Endometrium (tissue), 2 donors: ENCODE measurements around the gene MRPL53.
"Not testable (repeated sequence)": the region's sequence is repeated elsewhere in the genome, so short reads cannot be mapped to it uniquely, and the experiment has no call there.

ENCODE experiments used
- FAIRE-seq: peaks from 2 replicates; lab custom pipeline; 2012; peaks lifted over from hg19 to GRCh38; lab: Jason Lieb, UNC
- donor health status: control.
- donor health status: control.

MRPL53 gene

GRCh38 chr2:74502147-74502719, 29.8 kb upstream of the MRPL53 start:
- no peak for FAIRE-seq

- FAIRE-seq = no peak
Measured at GRCh38 chr2:74501335-74502071, 29.0 kb upstream of the MRPL53 start.

DNA sequence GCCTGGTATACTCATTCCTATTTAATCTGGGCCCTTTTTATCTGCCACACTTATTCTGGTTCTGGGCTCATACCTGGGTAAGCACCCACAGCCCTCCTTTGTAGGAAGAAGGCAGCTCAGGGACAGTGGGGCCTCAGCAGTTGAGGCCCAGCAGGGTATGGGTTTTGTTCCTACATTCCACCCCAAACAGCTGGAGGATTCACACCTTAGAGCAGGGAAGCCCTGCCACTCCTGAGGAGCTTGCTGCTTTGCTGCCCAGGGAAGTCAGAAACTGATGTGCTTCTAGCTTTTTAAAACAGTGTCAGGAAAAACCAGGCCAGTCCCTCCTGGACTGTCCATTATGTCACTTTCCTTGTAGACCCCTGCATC, 28.1 kb upstream of the MRPL53 start:
- no peak for FAIRE-seq

DNA sequence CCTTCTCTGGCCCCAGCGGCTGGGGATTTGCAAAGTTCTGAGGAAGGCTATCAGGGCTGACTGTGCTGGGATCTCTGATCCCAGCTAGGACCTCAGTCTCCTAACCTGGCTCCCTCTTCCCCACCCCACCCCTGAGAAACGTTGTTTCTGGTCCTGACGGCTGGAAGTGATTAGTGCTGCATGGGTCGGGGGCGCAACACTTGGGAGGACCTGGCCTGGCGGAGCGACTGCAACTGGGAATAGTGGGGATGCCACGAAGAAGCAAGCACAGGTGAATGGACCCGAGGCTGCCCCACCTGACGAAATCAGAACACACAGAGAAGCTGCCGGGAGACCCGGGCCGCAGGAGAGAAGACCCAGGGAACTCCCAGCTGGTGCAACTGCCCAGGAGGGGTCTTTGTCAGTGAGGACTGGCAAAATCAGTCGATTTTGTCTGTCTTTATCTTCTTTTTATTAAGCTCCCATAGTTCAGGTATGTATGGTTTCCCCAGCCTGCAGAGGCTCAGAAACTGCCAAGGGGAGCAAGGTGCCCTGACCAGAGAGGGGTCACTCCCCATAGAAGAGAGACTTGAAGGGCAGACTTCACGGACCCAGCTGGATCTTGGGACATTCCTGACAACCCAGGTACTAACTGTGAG, 27.6 kb upstream of the MRPL53 start:
- FAIRE-seq = no peak

DNA sequence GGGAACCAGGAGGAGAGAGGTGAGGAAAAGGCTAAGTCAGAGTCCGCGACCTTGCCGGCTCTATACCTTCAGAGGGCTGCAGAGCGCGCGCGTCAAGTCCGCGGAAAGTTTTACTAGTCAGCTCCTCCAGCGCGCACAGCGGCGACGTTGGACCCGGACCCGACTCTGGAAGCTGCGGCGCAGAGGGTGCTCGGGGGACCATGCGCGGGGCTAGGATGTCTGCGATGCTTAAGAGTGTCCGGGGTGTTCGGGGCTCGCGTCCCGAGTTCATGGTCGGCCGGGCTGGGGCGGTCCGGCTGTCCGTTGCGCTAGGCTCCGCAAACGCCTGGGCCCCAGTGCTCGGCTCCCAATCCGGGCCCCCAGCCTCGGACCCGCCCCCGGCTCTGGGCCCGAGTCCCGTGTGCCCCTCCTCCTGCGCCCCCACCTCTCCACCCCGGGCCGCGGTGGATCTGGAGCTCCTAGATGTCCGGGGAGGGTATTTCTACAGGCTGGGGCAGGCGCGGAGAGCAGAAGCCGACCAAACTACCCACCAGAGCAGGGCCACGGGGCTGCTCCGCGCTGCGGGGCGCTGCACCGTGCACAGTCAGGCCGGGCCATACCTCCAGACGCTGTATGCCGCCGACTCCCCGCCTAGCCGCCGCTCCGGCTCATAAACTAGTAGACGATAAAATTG, 26.9 kb upstream of the MRPL53 start, which contains the start of gene LBX2:
Gene LBX2 (minus strand): TSS at position 337 of the 673 bp plus-strand sequence. CDS start 66 bp downstream, at position 271.
- no peak for FAIRE-seq

DNA sequence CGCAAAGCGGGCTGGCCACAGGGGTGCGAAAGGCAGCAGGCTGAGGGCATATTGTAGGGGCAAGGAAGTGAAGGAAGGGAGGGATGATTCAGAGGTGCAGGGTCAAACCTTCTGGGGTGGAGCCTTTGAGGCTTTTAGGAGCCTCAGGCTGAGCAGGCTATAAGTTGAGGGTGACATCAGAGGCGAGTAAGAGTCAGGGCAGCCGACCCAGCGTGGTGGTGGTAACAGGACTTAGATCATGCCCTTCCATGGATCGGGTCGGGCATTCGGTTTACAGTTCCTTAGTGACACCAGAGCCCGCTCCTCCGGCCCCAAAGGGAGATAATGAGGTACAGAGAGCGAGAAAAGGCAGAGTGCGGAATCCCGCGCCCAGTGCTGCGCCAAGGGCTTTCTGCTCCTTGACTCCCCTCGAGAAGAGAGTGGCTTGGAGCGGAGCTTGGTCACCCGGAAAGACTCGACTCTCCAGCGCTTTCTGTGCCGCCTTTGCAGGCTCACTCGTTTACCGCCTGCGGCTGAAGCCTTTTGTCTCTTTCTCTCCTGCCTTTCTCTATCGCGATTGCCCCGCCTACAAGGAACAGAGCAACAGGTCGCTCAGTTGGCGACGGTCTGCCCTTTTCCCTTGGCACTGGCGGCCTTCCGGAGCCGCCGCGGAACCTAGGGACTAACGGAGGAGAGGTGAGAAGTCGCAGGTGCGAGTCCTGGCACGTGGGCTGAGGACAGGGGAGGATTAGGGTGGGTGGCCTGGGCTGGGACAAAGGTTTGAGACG, 26.2 kb upstream of the MRPL53 start:
- FAIRE-seq = no peak

DNA sequence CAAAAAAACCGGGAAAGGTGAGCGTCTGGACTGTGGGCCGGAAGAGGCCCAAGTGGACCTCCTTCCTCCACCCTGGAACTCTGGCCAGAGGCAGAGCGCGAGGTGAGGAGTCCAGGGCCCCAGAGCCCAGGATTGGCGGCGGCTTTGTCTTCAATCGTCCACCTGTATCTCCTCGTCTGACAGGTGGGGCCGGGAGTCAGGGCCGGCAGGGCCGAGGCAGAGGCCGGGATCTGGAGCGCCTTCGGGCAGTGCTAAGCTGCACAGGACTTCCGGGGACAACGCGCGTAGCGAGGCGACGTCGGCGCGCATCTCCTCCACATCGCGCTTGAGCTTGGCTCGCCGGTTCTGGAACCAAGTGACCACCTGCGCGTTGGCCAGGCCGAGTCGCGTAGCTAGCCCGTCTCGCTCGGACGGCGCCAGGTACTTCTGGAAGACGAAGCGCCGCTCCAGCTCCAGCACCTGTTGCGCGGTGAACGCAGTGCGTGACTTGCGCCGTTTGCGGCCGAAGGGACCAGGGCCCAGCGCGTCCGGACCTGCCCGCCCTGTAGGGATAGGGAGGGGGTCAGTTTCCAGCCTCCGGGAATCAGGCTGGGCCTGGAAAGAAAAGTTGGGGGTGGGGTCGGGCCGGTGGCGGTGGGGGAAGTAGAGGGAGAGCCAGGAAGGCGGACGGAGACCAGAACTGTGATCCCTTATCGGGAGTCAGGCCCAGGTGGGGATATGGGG, 25.5 kb upstream of the MRPL53 start:
- no peak for FAIRE-seq

DNA sequence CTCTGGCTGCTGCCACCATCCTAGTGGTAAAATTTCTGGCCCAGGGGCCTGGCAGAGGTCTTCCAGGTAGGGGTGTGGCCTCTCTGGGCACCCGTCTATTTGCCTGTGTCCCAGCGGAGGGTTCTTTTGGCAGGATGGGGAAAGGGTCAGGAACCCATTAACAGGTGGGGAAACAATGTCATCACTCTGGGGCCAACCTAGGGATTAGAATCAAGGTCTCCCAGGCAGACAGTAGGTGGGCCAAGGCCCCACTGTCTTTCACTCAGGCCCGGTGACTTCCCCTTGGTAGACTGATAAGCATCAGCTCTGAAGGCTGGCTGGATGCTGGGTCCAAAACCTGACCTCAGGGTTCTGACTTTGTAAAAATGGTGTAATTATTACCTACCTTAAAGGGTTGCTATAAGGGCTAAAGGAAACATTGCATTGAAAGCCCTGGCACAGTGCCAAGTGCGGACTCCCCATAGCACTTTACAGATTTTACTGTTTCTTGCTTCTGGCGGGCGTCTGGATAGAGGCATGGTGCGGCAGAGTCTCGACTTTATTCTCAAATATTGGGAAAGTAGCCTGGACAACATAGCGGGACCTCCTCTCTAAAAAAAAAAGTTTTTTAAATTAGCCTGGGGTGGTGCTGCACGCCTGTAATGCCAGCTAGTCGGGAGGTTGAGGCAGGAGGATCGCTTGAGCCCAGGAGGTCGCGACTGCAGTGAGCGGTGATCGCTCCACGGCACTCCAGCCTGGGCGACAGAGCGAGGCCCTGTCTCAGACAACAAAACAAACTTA, 24.7 kb upstream of the MRPL53 start:
- no peak for FAIRE-seq

GRCh38 chr2:74495440-74495839, 23.0 kb upstream of the MRPL53 start:
- no peak for FAIRE-seq

- no peak for FAIRE-seq
Measured at GRCh38 chr2:74493546-74493945, 21.1 kb upstream of the MRPL53 start.

GRCh38 chr2:74491648-74492544, 19.4 kb upstream of the MRPL53 start:
- no peak for FAIRE-seq

DNA sequence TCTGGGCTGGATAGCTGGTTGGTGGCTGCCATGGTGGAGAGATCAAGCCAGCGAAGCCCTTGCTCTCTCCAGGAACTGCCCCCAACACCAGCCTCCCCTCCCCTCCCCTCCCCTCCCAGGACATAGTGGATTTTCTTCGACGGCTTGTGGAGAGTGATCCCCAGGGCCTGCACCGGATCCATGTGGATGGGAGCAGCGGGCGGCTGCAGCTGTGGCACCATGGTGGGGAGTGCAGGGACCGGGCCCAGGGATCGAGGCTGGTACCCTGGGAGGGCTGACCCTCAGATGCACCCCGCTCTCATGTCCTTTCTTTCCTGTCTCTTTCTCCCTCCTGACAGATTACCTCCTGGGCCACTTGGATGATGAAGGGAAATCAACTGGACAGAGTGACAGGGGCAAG, 17.4 kb upstream of the MRPL53 start:
- FAIRE-seq = no peak

GRCh38 chr2:74488643-74489481, 16.4 kb upstream of the MRPL53 start:
- no peak for FAIRE-seq

DNA sequence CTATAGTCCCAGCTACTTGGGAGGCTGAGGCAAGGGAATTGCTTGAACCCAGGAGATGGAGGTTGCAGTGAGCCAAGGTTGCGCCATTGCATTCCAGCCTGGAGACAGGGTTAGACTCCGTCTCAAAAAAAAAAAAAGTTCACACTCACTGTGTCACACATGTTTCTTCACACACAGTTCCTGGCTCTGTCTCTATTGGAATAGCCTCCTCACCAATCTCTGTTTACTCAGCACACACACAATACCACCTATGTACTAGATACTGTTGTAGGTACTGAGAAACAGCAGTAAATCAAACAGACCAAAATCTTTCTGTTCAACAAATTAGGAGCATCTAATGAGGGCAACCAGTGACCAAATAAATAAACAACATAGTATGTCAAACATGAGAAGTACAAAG, 13.7 kb upstream of the MRPL53 start:
- FAIRE-seq = no peak

DNA sequence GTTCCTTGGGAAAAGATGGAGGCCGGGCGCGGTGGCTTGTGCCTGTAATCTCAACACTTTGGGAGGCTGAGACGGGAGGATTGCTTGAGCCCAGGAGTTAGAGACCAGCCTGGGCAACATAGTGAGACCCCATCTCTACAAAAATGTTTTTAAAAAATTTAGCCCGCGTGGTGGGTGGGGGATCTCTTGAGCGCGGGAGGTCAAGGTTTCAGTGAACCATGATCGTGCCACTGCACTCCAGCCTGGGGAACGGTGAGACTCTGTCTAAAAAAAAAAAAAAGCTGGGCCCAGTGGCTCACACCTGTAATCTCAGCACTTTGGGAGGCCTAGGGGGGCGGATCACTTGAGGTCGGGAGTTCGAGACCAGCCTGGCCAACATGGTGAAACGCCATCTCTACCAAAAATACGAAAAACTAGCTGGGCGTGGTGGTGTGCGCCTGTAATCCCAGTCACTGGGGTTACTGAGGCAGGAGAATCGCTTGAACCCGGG, 11.2 kb upstream of the MRPL53 start:
- FAIRE-seq = not testable (repeated sequence)

DNA sequence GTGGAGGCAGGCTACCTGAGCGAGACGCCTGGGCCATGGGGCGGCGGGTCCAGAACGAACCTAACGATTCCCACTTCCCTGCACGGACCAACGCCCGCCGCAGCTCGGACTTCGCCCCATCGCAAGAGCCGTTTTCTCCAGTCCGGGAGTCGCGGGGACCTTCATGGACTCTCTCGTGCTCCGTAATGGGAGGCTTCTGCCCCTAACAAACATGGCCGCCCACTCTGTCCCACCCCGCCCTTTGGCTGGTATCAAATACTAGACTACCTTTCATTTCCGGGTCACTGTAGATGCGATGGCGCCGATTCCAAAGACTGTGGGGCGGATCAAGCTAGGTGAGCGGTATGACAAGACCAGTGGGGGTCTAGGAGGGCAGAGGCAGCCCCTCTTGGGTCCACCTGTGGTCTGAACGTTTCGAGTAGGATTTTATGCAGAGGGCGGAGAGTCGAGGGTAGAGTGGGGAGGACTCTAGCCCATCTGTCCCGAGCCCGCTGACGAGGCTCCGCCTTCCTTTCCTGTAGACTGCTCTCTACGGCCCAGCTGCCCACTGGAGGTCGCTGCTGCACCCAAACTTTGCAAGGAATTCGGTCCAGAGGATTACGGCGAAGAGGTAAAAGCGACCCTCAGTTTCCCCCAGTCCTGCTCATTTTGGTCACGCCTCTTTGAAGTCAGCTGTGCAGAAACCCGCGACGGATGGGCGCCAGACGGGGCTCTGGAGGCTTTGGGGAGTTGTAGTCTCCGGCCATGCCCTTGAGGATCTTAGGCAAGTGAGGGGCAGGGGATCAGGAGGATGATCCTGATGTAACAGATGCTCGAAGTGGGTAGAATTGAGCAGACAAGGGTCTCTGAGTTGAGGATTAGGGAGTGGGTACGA, 10.6 kb upstream of the MRPL53 start, which contains the start of the genes CCDC142 and TTC31:
Gene CCDC142 (minus strand): TSS at position 198 of the 874 bp plus-strand sequence. CDS start 161 bp downstream, at position 37.
Gene TTC31 (plus strand): TSS at position 281 of the 874 bp plus-strand sequence. CDS start 15 bp downstream, at position 296.
- peak; percentile 70 for FAIRE-seq
